NCI-H526 (cell line): ENCODE measurements around the gene TP53RK.

Experiments used
- DNase-seq, 2 experiments: peaks; one replicate each; lab custom pipeline; 2025; lab: John Stamatoyannopoulos, UW

The TP53RK gene

DNA sequence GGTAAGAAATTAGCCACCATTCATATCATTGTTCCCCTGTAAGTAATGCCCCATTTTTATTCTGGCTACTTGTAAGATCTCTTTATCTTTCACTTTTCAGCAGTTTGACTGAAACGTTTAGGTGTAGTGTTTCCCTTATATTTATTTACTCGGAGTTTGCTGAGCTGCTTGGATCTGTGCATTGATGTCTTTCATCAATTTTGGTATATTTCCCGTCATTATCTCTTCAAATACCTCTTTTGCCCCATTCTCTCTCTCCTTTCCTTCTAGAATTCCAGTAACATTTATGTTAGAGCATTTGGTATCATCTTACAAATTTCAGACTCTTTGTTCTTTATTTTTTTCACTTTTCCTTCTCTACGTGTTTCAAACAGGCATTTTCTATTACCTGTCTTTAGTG is 28.8 kb downstream of the TP53RK start:
- no peak for DNase-seq

GRCh38 chr20:46657618-46658017 is 31.6 kb downstream of the TP53RK start:
- DNase-seq = no peak

GRCh38 chr20:46657137-46657536 is 32.1 kb downstream of the TP53RK start:
- DNase-seq = no peak

GRCh38 chr20:46652699-46653098 is 36.5 kb downstream of the TP53RK start:
- DNase-seq = no peak

DNA sequence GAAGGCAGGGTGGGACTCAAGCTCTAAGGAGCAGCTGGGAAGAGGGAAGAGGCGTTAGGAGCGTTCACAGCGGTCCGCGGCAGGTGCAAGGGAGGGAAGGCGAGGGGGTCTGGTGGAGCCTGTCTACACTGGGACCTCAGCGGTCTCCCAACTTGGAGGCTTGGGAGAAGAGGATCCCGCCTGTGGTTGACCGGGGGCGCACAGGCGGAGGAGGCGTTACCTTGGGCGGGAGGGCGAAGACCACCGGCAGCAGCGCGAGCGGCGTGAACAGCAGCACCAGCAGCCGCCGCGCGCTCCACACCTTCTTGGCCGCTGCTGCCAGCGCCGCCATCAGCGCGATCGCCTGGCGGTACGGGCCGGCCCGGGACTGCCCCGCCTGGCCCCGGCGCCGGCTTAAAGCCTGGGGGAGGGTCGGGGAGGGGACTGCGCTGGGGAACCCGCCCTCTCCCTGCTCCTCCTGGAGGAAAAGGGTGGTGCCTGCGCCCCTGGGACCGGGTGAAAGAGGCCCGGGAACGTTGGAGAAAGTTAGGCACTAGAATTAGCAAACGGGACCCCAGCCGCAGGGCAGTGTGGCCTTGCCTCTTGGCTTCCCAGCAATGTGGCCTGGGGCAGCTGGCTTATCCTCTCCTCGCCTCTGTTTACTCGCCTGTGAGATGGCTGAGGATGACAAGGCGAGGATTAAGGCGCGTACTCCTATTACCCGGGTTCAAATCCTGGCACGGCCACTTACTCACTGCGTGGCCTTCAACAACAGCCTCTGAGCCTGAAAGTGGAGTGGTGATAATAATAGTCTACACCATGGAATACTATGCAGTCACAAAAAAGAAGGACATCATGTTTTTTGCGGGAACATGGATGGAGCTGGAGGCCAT is 37.9 kb downstream of the TP53RK start, which contains the start of gene SLC13A3:
SLC13A3 (minus strand) TSS at position 369 of the 872 bp plus-strand sequence; CDS start at position 331, 38 bp downstream.
- DNase-seq = peak in 1 of 2 experiments; percentile 46

DNA sequence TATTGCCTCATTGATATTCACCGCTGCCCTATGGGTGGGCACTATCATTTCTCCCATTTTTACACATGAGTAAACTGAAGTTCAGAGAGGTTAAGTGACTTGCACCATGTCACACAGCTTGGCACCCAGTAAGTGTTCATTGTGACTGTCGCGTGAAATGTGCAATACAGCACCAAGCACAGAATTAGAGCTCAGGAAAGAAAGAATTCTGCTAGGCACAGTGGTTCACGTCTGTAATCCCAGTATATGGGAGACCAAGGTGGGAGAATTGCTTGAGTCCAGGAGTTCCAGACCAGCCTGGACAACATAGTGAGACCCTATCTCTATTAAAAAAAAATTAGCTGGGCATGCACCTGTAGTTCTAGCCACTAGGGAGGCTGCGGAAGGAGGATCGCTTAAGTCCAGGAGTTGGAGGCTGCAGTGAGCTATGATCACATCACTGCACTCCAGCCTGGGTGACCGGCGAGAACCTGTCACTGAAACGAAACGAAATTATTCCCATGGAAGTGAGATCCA is 38.6 kb downstream of the TP53RK start:
- DNase-seq = no peak

DNA sequence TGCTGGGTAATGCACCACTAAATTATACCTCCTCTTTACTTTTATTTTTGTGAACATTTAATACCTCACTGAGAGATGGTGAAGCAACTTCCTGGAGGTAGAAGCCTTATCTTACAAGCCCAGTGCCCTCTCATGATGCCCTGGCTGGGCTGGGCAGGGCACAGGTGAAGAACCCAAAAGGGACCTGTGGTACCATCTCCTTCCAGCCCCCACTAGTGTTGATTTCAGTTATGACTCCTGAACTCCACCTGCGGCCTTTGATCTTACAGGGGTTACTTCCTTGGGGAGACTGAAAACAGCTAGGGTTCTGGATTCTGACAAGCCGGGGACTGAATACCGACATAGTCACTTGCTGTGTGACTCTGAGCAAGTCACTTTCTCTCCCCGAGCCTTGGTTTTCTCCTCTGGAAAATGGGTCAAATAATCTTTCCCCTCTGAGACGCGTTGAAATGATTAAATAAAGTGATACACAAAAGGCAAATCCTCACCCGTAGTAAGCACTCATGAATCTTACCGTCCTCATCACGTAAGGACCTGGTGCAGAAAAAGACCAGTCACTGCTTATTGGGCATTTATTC is 39.2 kb downstream of the TP53RK start:
- DNase-seq = no peak

- DNase-seq = no peak
Observed at GRCh38 chr20:46649650-46649949, 39.6 kb downstream of the TP53RK start.

- peak; percentile 61 to 86 for DNase-seq
Observed at GRCh38 chr20:46648903-46649649, 40.2 kb downstream of the TP53RK start.

GRCh38 chr20:46647469-46647868 is 41.8 kb downstream of the TP53RK start:
- DNase-seq = no peak

DNA sequence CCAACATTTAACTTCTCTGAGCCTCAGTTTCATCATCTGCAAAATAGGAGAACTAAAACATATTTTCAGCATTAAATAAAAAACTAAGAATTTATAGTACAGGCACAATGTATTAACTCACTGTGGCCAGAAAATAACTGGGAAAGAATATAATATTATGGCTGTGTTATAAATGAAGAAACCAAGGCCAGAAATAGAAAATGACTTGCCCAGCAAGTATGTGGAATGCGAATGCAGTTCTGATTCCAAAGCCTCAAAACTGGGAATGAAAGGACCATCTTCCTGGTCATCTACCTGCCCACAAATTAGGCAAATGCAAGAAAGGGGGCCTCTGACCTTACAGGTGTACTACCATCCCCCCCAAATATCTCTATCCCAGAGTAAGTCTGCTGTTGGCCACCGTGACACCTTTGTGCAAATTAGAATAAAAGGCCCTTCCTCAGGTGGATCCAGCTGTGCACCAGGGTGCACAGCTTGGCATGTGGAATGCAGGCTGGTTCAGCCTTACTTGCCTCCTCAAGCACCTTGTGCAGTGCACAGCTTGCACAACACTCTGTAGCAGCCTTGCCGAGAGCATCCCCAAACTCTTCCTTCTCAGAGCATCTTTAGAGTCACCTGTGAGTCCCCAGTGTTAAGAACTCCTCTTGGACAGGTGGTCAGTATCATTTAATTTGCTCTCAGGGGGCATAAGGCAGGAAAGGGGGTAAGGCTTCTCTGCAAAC is 42.4 kb downstream of the TP53RK start:
- DNase-seq = no peak

- DNase-seq = no peak
Observed at GRCh38 chr20:46646122-46646521, 43.1 kb downstream of the TP53RK start.

DNA sequence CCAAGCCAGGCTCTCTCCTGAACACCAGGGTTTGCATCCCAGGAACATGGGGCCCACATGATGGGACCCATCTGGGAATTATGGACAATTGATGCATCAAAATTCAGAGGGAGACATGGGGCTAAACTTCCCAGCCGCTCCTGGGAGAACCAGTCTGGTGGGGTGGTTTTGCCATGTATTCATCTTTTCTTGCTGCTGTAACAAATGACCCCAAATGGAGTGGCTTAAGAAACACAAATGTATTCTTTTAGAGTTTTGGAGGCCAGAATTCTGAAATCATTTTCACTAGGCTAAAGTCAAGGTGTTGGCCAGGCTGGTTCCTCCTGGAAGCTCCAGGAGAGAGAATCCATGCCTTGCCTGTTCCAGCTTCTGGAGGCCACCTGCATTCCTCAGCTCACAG is 44.5 kb downstream of the TP53RK start:
- DNase-seq = no peak

- DNase-seq = no peak
Observed at GRCh38 chr20:46644160-46644559, 45.1 kb downstream of the TP53RK start.

DNA sequence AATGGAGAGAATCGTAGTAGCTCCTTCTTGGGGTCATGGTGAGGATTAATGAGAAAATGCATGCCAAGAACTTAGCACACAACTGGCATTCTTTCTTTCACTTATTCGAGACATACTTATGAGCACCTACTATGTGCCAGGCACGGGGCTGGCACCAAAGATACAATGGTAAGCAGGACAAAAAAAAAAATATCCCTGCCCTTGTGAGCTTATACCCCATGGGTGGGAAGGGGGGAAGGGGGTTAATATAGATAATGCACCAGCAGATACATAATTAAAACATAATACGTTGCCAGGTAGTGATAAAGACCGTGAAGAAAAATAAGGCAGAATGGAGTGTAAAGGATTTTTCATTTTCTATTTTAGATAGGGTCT is 46.3 kb downstream of the TP53RK start:
- no peak for DNase-seq

GRCh38 chr20:46642265-46642968 is 46.8 kb downstream of the TP53RK start:
- no peak for DNase-seq

GRCh38 chr20:46641424-46641823 is 47.8 kb downstream of the TP53RK start:
- no peak for DNase-seq

GRCh38 chr20:46640536-46641311 is 48.5 kb downstream of the TP53RK start:
- no peak for DNase-seq

GRCh38 chr20:46640044-46640443 is 49.2 kb downstream of the TP53RK start:
- DNase-seq = no peak

DNA sequence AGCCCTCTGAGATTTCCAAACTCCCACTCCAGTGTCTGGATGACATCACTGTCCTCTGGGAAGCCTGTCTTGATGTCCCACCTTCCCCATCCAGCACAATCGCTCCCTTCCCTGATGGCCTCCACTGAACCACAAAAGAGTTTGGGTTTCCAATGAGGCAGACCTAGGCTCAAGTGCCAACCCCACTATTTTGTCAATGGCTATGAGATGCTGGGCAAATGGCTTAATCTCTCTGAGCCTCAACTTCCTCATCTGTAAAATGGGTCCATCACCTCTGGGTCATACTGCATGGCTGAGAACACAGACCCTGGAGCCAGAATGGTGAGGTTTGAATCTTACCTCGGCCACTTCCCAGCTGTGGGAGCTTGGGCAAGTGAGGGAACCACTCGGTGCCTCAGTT is 49.7 kb downstream of the TP53RK start:
- DNase-seq = no peak

DNA sequence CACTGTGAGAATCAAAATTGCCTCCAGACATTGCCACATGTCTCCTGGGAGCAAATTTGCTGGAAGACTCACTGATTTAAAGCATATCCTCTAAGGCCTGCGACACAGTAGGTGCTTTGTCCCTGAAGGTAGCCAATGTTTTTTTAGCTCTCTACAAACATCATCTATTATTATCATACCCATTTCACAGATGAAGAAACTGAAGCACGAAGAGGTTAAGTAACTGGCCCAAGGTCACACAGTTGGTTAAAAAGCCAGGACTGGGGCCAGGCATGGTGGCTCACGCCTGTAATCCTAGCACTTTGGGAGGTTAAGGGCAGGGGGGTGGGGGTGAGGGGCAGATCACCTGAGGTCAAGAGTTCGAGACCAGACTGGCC is 50.4 kb downstream of the TP53RK start:
- DNase-seq = no peak
